Activated CD8-positive, alpha-beta memory T cell treated with anti-CD3 and anti-CD28 coated beads for 36 hours (primary cell): ENCODE data around the gene P2RX3. TPM values are rescaled to one million over a fixed set of nuclear protein-coding genes. Genes with fewer than 3 reads are reported as not detected.
"Not testable (repeated sequence)": the region's sequence is repeated elsewhere in the genome, so short reads cannot be mapped to it uniquely, and the experiment has no call there.

Experiments
- CTCF ChIA-PET: fragments of 350-600 bp; sonication (Branson Sonifier 250); formaldehyde crosslinking; loops from one replicate; lab custom pipeline; 2021; ENCODE audit warnings: antibody characterized with exemption; lab: Charles Lee
- POLR2A ChIA-PET: fragments of 350-600 bp; sonication (Branson Sonifier 250); formaldehyde crosslinking; loops from one replicate; lab custom pipeline; 2021; ENCODE audit warnings: antibody characterized with exemption; lab: Charles Lee
- total RNA-seq, 2 experiments: library from RNA; stranded (reverse); gene quantifications; one replicate each; pipeline ENCODE4 v1.2.3, GENCODE V29; 2021

P2RX3 gene
- total RNA-seq: not detected

DNA sequence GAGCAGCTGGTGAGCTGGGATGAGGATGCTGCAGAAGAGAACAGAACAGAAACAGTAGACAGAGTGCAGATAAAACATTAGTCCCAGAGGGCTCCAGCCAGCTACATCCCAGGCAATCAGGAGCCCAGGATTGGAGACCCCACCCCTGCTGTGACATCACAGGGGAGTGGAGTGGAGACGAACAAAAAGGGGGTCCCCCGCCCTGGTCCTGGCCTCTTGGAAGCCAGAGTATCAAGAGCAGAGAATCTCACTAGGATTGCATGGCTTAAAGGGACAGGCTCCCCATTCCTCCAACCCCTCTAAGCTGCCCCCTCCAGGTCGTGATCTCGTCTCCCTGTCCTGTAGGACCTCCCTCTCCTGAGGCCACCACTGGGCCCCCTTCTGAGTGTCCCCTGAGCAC is at the start of gene P2RX3:
TSS of gene P2RX3 (plus strand) at position 211 of the 400 bp plus-strand sequence. CDS start 199 bp downstream, outside the sequence.
- POLR2A ChIA-PET: no interaction called here
- CTCF ChIA-PET: interaction anchor here (1.5 kb wide), 1 partner anchor 120 kb away, joined by 7 read pairs; no protein-coding TSS in a partner anchor

DNA sequence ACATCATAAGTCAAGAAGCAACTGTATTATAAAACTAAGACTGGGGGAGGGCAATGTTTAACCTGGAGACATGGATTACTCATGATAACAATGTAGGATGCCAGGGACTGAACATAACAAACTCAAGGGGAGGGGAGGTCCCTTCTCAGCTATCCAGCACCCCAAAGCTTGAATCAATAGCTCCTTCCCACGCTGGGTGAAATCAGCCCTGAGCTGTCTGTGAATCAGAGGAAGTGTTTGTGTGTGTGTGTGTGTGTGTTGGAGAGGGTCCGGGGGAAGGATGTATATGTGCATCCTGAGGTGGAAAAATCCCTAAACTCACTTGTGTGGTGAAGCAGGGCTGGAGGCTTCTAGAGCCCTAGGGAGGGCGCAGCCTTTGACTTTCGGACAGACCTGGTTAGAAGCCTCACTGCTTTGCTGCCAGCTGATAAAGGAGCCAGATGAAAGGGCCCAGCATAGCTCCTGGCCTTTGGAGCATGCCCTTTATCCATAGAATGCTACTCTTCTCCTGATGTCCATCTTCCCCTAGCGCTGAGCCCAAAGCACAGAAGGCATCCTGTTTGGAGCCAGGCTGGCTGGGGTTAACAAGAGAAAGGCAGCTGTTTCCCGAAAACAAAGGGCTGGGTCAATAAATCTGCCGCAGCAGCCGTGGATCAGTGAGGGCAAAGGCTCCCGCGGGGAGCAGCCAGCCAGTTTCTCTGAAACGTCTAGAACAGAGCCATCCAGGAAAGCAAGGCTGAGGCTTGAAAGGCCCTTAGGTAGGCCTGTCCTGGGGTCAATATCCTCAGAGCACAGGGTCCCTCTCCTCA is 49.2 kb upstream of the P2RX3 start:
- POLR2A ChIA-PET: no interaction called here
- CTCF ChIA-PET: interaction anchor here (1.1 kb wide), 1 partner anchor 16 kb away, joined by 3 read pairs; no protein-coding TSS in a partner anchor

DNA sequence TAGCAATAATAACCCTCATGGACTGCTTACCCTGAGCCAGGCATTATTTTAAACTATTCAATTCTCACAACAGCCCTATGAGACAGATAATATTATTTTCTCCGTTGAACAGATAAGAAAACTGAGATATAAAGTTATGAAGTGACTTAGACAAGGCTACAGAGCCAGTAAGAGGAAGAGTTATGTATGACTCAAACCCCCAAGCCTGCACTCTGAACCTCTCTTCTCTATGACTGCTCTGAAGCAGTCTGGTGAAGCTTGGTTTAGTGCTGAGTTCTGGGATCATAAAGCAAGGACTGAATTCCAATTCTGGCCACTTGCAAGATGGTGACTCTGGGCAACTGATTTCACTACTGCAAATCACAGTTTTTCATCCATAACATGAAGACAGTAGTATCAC is 47.9 kb upstream of the P2RX3 start:
- ChIA-PET POLR2A (no interaction called here), CTCF (no interaction called here)

DNA sequence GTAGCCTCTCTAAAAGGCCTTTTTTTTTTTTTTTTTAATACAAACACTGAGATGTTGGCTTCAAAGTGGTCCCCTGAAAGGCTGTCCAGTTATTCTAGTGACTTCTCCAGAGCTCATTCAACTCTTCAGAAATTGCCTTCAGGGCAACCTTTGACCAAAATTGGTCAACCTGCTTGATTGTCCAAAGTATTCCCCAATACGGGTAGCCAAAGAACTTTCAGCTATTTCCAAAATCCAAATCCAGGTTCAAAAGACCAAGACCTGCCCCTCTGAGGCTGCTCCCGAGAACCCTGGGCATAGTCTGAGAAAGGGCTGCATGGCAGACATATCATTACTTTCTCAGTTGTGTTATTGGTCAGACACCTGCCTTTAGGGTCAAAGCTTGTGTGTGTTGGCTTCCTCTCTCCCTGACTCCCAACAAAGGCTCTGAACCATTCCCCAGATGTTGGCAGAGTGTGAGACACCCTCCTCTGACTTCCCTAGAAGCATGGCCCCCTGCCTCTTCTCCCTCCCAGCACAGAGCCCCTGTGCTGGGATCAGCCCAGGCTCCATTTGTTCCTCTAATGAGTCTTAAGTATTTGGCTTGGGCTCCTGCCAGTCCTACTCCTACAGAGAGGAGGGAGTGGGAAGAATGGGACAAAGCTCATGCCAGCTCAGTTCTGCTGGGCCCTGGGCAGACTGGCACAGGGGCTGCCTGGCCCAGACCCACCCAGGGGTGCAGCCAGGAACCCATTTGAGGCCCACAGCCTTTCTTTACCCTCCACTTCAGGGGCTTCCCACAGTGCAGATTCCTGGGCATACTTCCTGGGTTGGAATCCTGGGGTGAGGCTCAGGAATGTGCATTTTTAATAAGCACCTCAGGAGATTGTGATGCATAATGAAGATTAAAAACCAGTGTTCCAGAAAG is 43.7 kb upstream of the P2RX3 start:
- ChIA-PET CTCF (interaction anchor here (0.6 kb wide), 1 partner anchor 1275 kb away, joined by 4 read pairs; no protein-coding TSS in a partner anchor), POLR2A (no interaction called here)

DNA sequence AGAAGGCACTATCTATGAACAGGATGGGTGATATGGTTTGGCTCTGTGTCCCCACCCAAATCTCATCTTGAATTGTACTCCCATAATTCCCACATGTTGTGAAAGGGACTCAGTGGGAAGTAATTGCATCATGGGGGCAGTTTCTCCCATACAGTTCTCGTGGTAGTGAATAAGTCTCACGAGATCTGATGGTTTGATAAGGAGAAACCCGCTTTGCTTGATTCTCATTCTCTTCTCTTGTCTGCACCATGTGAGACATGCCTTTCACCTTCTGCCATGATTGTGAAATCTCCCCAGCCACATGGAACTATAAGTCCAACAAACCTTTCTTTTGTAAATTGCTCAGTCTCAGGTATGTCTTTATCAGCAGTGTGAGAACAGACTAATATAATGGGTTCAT is 41.9 kb upstream of the P2RX3 start:
- CTCF ChIA-PET, POLR2A ChIA-PET: not testable (repeated sequence)

DNA sequence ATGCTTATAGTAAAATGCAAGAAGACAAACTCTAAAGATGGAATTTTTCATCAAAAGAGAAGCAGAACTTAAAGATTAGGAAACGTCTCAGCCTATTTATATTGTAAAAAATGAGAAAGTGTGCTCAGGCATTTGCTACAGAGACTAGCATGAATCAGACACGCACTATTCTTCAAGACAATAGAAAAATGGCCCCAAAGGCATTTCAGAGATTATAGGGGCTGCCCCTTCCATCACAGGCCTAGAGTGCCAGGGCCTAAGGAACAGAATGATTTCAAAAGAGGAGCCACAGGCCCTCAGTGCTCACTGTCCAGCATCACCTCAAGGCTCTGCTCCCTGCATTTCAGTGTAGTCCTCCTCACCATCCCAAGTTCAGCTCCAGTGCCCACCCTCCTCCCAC is 40.9 kb upstream of the P2RX3 start:
- POLR2A ChIA-PET: no interaction called here

DNA sequence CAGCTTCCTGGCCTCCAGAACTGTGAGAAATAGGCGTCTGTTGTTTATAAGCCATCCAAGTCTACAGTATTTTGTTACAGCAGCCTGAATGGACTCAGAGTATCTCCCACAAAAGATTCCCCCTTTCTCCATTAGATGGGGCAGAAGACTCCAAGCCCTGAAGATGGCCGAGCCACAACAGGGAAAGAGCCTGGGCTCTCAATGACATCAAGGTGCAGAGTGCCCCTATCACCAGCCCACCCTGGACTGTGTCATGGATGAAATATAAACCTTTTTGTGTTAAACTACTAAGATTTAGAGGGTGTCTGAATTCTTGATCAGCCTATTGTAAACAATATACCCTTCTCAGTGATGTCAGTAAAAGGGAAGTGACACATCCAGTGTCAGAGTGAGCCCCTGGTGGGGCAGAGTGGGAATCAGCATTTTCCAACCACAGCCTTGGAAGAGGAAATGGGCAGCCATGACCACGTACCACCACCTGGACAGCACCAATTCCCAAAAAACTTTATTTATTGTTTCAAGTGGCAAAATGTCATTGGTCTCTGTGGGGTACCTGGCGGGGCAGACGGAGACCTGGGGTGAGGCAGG is 38.9 kb upstream of the P2RX3 start:
- CTCF ChIA-PET: interaction anchor here (0.7 kb wide), 1 partner anchor 144 kb away, joined by 4 read pairs; no protein-coding TSS in a partner anchor
- POLR2A ChIA-PET: no interaction called here

More for the DNA sequence above, 40.9 kb upstream of the P2RX3 start:
- CTCF ChIA-PET: no interaction called here

DNA sequence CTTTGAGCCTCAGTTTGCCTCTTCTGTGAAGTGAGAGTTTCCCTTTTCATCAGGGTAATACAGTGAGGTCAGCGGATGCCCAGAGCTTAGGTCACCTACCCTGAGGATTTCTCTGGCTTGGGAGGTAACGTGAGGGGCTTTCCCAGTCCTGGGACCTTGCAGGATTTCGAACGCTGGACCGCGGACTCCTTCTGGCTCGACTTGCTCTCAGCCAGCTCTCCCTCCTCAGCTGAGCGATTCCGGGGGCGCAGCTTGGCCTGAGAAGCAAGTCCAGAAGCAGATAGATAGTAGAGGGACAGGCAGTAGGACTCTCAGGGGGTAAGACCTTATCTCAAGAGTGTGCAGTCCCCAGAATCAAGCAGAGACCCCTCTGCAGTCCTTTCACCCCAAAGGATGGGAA is 37.4 kb upstream of the P2RX3 start:
- POLR2A ChIA-PET: no interaction called here
- CTCF ChIA-PET: no interaction called here

DNA sequence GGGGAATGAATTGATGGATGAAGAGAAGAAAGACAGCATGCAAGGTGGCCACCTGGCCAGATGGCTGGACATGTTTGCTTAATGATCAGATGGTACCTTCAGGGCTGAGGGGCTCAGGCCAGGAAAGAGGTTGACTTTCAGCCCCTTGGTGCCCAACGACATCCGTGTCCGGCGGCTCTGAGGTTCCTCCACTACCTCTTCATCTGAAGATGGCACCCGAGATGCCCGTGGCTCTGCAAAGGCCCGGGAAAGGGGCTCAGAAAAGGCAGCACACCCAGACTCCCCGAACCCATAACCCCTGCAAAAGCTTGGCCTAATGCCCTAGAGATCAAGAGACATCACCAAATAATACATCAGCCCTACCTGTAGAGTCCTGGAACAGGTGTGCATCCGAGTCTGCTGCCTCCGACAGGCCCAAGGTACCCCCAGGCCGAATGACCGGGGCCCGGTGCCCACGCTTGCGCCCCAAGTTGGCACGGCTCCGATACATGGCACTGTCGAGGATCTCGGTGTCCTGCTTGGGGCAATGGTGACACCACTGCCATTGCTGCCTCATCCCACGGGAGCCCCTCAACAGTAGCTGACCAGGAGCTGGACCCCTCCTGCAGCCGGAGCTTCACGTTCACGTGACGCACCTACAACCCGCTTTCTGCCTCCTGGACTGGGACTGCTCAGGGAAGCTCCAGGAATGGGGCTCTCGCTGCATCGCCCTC is 36.3 kb upstream of the P2RX3 start:
- CTCF ChIA-PET: no interaction called here
- POLR2A ChIA-PET: no interaction called here

DNA sequence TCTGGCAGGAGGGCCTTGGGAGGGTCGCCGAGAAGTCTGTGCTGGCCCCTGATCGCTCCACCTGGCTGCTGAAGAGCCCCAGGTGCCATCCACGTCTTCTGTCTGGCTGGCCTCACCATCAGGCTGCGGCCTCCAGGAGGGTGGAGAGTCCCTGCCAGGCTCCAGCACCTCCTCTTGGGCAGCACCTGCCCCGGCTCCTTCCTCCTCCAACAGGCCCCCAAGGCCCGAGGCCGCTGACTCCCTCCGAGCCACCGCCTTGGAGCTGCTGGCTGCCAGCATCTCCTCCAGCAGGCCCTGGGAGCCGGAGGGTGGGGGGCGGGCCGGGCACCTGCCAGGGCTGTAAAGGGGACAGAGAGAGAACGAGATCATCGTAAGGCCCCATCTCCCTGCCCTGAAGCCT is 35.7 kb upstream of the P2RX3 start:
- ChIA-PET POLR2A (no interaction called here), CTCF (no interaction called here)

DNA sequence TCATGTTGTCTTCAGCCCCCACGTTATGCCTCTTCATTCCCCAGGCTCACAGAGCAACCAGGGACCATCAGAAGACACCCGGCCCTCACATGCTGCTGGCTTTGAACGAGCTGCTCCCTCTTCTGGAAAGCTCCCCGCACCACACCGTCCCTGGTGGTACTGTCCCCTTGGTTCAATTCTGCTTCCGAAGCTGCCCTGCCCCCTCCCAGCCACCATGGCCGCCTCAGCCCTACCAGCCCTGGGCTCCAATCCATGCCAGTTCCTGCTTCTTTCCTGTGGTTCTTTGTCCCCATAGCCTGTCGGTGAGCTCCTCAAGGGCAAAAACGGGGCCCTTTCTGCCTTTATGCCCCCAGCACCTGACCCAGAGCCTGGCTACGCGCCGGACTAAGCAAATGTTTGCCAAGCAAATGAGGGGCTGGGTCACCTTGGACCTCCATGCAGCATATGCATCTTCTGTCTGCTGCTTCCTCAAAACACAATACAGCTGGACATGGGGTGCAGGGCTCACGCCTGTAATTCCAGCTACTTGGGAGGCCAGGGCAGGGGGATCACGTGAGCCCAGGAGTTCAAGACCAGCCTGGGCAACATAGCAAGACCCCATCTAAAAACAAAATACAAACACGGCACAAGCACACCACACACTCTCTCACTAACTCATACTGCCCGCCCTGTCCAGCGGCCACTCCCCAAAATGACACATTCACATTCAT is 34.7 kb upstream of the P2RX3 start:
- ChIA-PET POLR2A (no interaction called here), CTCF (interaction anchor here (0.6 kb wide), 1 partner anchor 10 kb away, joined by 4 read pairs; no protein-coding TSS in a partner anchor)

DNA sequence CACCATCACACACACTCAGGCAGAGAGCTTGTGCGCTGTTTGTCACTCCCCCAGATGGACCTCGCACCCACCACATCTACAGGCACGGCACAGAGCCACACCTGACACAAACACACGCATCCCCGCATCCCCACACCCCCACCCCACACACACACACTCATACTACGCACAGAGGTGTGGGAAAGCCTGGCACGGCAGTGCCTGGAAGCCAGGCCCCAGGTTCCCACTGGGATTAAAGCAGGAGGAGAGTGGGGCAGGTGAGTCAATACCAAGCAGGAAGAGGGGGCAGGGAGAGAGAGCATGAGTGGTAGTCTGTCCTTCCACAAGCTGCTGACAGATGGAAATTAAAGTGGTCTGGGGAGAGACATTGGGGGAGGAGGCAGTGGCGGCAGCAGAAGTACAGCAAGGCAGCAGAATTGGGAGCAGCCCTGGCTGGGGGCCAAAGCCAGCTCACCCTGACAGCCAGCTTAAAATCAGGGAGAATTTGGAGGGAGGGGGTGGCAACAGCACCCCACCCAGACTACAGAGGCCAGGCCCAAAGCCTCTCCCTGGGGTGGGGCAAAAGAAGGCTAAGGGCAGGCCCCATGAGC is 34.1 kb upstream of the P2RX3 start:
- ChIA-PET POLR2A (no interaction called here), CTCF (interaction anchor here (0.6 kb wide), 1 partner anchor 11 kb away, joined by 4 read pairs; no protein-coding TSS in a partner anchor)

DNA sequence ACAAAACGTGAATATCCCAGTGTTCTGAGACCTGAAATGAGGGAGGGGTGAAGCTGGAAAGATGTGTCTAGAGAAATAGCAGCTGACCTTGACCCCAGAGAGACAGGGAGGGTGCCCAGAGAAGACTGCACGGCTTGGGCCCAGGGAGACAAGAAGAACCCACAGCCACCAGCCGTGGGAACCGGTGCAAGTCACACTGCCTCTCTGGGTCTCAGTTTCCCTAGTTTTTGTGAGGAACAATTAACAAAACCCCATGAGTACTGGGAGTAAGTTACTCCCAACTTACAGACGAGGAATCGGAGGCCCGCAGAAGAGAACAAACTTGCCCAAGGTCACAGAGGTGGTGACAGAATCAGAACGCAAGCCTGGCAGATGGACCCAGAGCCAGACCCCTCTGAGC is 32.6 kb upstream of the P2RX3 start:
- ChIA-PET CTCF (no interaction called here), POLR2A (no interaction called here)

DNA sequence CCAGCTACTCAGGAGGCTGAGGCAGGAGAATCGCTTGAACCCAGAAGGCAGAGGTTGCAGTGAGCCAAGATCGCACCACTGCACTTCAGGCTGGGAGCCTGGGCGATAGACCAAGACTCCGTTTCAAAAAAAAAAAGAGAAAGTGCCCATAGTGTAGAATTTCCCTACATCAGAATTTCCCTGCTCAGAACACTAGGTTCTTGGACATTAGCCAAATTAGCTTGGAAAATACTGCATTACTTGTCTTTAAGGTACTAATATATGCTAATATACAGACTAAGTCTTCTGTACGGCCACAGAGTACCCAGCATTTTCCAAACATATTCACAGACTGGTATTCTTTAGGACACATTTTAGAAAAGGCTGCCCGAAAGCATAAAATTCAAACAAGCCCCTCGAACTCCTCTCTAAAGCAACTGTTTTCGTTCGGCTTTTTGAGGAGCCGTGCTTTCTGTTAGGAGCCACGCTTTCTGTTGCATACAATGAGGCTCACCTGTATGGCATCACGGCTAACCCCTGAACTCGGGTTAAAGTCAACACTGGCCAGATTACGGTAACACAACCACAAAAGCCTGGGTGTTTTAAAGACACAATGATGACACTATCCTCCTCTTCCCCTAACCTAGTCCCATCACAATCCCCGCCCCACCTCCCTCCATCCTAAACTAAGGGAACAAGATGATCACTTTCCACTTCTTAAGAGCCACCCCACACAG is 31.8 kb upstream of the P2RX3 start:
- ChIA-PET POLR2A (no interaction called here), CTCF (interaction anchor here (0.5 kb wide), 1 partner anchor 269 kb away, joined by 4 read pairs; no protein-coding TSS in a partner anchor)

DNA sequence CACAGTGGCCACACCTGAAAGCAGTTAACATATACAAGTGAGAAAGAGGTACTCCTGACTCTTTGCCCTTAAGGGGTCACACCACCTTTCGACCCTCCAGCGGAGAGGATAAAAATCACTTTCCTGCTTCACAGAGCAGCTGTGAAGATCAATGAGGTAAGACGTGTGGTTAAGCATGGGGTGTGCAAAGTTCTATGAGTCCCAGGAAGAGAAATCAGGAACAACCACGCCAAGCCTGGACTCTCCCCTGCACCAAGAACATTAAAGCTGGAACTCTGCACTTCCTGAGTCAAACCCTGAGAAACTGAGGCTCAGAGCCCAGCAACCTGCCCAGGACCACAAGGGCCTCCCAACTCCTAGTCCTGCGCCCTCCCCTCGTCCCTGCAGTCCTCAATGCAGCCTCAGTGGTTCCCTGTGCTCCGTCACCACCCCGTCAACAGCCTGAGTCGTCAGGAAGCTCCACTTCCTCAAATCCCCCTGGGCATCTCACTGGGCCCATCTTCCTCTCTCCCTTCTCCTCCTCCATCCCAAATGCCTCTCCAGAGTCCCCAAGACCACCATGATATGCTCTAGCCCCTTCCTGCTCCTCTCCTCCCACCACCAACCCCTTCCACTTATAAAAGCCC is 31.1 kb upstream of the P2RX3 start:
- CTCF ChIA-PET: interaction anchor here (0.5 kb wide), 1 partner anchor 268 kb away, joined by 4 read pairs; no protein-coding TSS in a partner anchor
- POLR2A ChIA-PET: no interaction called here

DNA sequence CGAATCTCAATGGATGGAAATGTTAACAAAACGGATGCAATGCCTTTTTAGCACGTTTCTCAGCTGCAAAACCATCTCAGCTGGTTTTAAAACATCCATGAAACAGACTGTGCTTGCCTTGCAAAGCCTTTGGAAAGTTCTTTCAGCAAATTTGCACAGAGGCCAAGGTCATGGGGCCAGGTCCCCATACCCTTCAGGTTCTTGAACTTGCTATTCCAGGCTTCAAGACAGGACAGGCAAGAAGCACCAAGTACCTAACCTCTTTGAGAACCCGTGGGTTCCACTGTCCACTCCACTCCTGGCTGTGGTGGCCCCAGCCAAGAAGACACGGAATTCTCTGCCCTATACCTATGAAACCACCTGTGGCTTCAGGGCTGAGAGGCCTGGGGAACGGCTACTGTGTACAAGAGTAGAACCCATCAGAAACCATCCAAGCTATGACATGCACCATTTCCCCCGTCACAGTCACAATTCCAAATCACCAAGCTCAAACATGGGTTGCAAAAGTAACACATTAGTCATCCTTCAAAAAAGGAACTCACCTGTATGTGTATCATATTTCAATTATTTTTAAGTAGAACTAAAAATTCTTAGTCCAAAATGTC is 30.4 kb upstream of the P2RX3 start:
- ChIA-PET POLR2A (no interaction called here), CTCF (no interaction called here)
